Stimulated activated effector memory CD8-positive, alpha-beta T cell treated with anti-CD3 and anti-CD28 coated beads, Interleukin-12 subunit alpha, Interleukin-12 subunit beta, amount 100 ng/mL, for 72 hours (primary cell): ENCODE measurements around the gene SLC25A52.
"Not testable (repeated sequence)": the region's sequence is repeated elsewhere in the genome, so short reads cannot be mapped to it uniquely, and the experiment has no call there.

ENCODE experiments used
- ATAC-seq: fragments of 150-1000 bp; cut with Tn5 transposase; 2 replicates; pipeline ENCODE4 v1.10.0; 2021
- DNase-seq, 2 donors: peaks; one replicate each; pipeline ENCODE4 v3.0.0; 2021 to 2022; ENCODE audit warnings: low spot score in 2 of 2
- H3K27ac Mint-ChIP-seq: one replicate; pipeline ENCODE4 v1.8.0; 2022; ENCODE audit warnings: mild to moderate bottlenecking, mixed read lengths
- H3K36me3 Mint-ChIP-seq: one replicate; pipeline ENCODE4 v1.8.0; 2022; ENCODE audit warnings: mild to moderate bottlenecking, mixed read lengths
- H3K4me1 Mint-ChIP-seq: one replicate; pipeline ENCODE4 v1.8.0; 2022; ENCODE audit warnings: mixed read lengths
- H3K4me3 Mint-ChIP-seq: one replicate; pipeline ENCODE4 v1.8.0; 2022; ENCODE audit warnings: mild to moderate bottlenecking, mixed read lengths
- H3K9me3 Mint-ChIP-seq: one replicate; pipeline ENCODE4 v1.8.0; 2022; ENCODE audit warnings: mixed read lengths

Gene SLC25A52

GRCh38 chr18:31760695-31761094 is at the start of gene SLC25A52:
SLC25A52 (minus strand) TSS chr18:31760880; CDS start chr18:31760661, 219 bp downstream.
- Mint-ChIP-seq H3K9me3 (no peaks in the 10 kb centered on the region), H3K36me3 (no peaks in the 10 kb centered on the region), H3K4me1 (no peaks in the 10 kb centered on the region), H3K4me3 (no peak within 1 kb of the TSS), H3K27ac (no peak within 1 kb of the TSS)
- ATAC-seq (no peak), DNase-seq (no peak)

- DNase-seq, H3K27ac Mint-ChIP-seq: not testable (repeated sequence)
These were observed 48.4 kb upstream of the SLC25A52 start for GRCh38 chr18:31809049-31809448.

GRCh38 chr18:31801078-31801477 is 40.4 kb upstream of the SLC25A52 start:
- Mint-ChIP-seq H3K27ac (no peak overlapping the region), H3K9me3 (no peaks in the 10 kb centered on the region), H3K36me3 (no peaks in the 10 kb centered on the region), H3K4me3 (no peak overlapping the region), H3K4me1 (no peaks in the 10 kb centered on the region)
- ATAC-seq (no peak), DNase-seq (no peak)

More at GRCh38 chr18:31809049-31809448, 48.4 kb upstream of the SLC25A52 start:
- ATAC-seq, H3K36me3 Mint-ChIP-seq, H3K4me1 Mint-ChIP-seq, H3K4me3 Mint-ChIP-seq, H3K9me3 Mint-ChIP-seq: not testable (repeated sequence)

- not testable (repeated sequence) for DNase-seq, ATAC-seq, H3K4me1 Mint-ChIP-seq, H3K27ac Mint-ChIP-seq, H3K36me3 Mint-ChIP-seq, H3K9me3 Mint-ChIP-seq, H3K4me3 Mint-ChIP-seq
These were observed 38.6 kb upstream of the SLC25A52 start for GRCh38 chr18:31799257-31799656.

- no peak overlapping the region for H3K27ac Mint-ChIP-seq
These were observed 37.7 kb upstream of the SLC25A52 start for GRCh38 chr18:31798399-31798798.

GRCh38 chr18:31795747-31796146 is 35.1 kb upstream of the SLC25A52 start:
- Mint-ChIP-seq H3K27ac (no peak overlapping the region), H3K36me3 (no peaks in the 10 kb centered on the region), H3K9me3 (no peaks in the 10 kb centered on the region), H3K4me3 (no peak overlapping the region), H3K4me1 (no peaks in the 10 kb centered on the region)
- no peak for ATAC-seq
- DNase-seq: no peak

More at GRCh38 chr18:31798399-31798798, 37.7 kb upstream of the SLC25A52 start:
- Mint-ChIP-seq H3K4me1 (no peaks in the 10 kb centered on the region), H3K4me3 (no peak overlapping the region), H3K9me3 (no peaks in the 10 kb centered on the region), H3K36me3 (no peaks in the 10 kb centered on the region)
- DNase-seq: no peak
- no peak for ATAC-seq

GRCh38 chr18:31793531-31793930 is 32.9 kb upstream of the SLC25A52 start:
- no peak for DNase-seq
- Mint-ChIP-seq H3K9me3 (no peaks in the 10 kb centered on the region), H3K36me3 (no peaks in the 10 kb centered on the region), H3K27ac (no peak overlapping the region), H3K4me1 (no peaks in the 10 kb centered on the region), H3K4me3 (no peak overlapping the region)
- ATAC-seq: no peak

GRCh38 chr18:31792580-31792911 is 31.9 kb upstream of the SLC25A52 start:
- Mint-ChIP-seq H3K36me3 (no peaks in the 10 kb centered on the region), H3K9me3 (no peaks in the 10 kb centered on the region), H3K4me3 (no peak overlapping the region), H3K4me1 (no peaks in the 10 kb centered on the region), H3K27ac (no peak overlapping the region)
- ATAC-seq (no peak), DNase-seq (no peak)

GRCh38 chr18:31791817-31792579 is 31.3 kb upstream of the SLC25A52 start:
- no peaks in the 10 kb centered on the region for H3K36me3 Mint-ChIP-seq
- H3K9me3 Mint-ChIP-seq: no peaks in the 10 kb centered on the region
- DNase-seq (no peak), ATAC-seq (peak; percentile 40)
- no peak overlapping the region for H3K27ac Mint-ChIP-seq
- no peak overlapping the region for H3K4me3 Mint-ChIP-seq
- H3K4me1 Mint-ChIP-seq: no peaks in the 10 kb centered on the region

- Mint-ChIP-seq H3K27ac (no peak overlapping the region), H3K4me1 (no peaks in the 10 kb centered on the region), H3K4me3 (no peak overlapping the region), H3K36me3 (no peaks in the 10 kb centered on the region), H3K9me3 (no peaks in the 10 kb centered on the region)
- ATAC-seq (no peak), DNase-seq (no peak)
These were observed 28.7 kb upstream of the SLC25A52 start for GRCh38 chr18:31789409-31789808.

- Mint-ChIP-seq H3K4me1 (no peaks in the 10 kb centered on the region), H3K36me3 (no peaks in the 10 kb centered on the region), H3K4me3 (no peak overlapping the region), H3K27ac (no peak overlapping the region), H3K9me3 (peaks cover 3% of the 10 kb centered on the region)
- ATAC-seq: no peak
- DNase-seq: no peak
These were observed 22.4 kb upstream of the SLC25A52 start for GRCh38 chr18:31783059-31783458.

- no peak overlapping the region for H3K27ac Mint-ChIP-seq
- ATAC-seq: no peak
These were observed 17.8 kb upstream of the SLC25A52 start for GRCh38 chr18:31778391-31778950.

GRCh38 chr18:31776093-31776492 is 15.4 kb upstream of the SLC25A52 start:
- Mint-ChIP-seq H3K27ac (no peak overlapping the region), H3K9me3 (peaks cover 3% of the 10 kb centered on the region), H3K4me1 (no peaks in the 10 kb centered on the region), H3K36me3 (no peaks in the 10 kb centered on the region), H3K4me3 (no peak overlapping the region)
- ATAC-seq (no peak), DNase-seq (no peak)

More at GRCh38 chr18:31778391-31778950, 17.8 kb upstream of the SLC25A52 start:
- Mint-ChIP-seq H3K36me3 (no peaks in the 10 kb centered on the region), H3K9me3 (peaks cover 3% of the 10 kb centered on the region), H3K4me3 (no peak overlapping the region), H3K4me1 (no peaks in the 10 kb centered on the region)
- DNase-seq: no peak

- Mint-ChIP-seq H3K36me3 (no peaks in the 10 kb centered on the region), H3K4me3 (no peak overlapping the region), H3K4me1 (no peaks in the 10 kb centered on the region), H3K27ac (no peak overlapping the region), H3K9me3 (peaks cover 3% of the 10 kb centered on the region)
- no peak for ATAC-seq
- DNase-seq: no peak
These were observed 14.3 kb upstream of the SLC25A52 start for GRCh38 chr18:31774962-31775361.

- ATAC-seq: no peak
- peaks cover 3% of the 10 kb centered on the region for H3K9me3 Mint-ChIP-seq
- DNase-seq: no peak
- no peak overlapping the region for H3K4me3 Mint-ChIP-seq
- no peaks in the 10 kb centered on the region for H3K4me1 Mint-ChIP-seq
- H3K27ac Mint-ChIP-seq: no peak overlapping the region
- no peaks in the 10 kb centered on the region for H3K36me3 Mint-ChIP-seq
These were observed 13.8 kb upstream of the SLC25A52 start for GRCh38 chr18:31774477-31774785.

- H3K4me1 Mint-ChIP-seq: no peaks in the 10 kb centered on the region
- peaks cover under 1% of the 10 kb centered on the region for H3K9me3 Mint-ChIP-seq
- no peak overlapping the region for H3K27ac Mint-ChIP-seq
- H3K4me3 Mint-ChIP-seq: no peak overlapping the region
- H3K36me3 Mint-ChIP-seq: no peaks in the 10 kb centered on the region
- DNase-seq (no peak), ATAC-seq (no peak)
These were observed 13.2 kb upstream of the SLC25A52 start for GRCh38 chr18:31773774-31774476.
